ENCODE results near the gene PPIE. TPM values are rescaled to one million over a fixed set of nuclear protein-coding genes. Genes with fewer than 3 reads are reported as not detected.
A peak's percentile ranks its signal among the peaks of the same experiment; 100 is the strongest.

The PPIE gene
- total RNA-seq, 2 experiments from 2014 or later, result 70.8 to 73.5 TPM

DNA sequence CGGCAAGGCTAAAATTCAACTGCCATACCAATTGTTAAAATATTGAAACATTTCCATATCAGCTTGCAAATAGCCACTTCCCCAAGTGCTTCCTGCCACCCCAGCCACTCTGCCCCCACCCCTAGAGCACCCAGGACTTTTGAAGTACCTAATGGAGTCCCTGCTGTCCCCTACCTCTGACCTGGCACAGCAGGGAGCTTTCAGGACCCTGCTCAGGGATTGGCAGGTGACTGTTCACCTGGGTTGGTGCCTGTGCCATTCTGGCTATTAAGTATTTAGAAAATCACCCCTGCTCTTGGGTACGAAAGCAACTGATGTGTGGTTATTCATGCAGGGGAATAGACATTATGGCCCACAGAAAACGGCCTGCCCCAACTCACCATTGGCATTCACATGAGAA is 38.3 kb upstream of the PPIE start:
- Mint-ChIP-seq H3K27me3 (peaks cover 36% of the 10 kb centered on the region), H3K36me3 (no peaks in the 10 kb centered on the region), H3K9me3 (no peaks in the 10 kb centered on the region), H3K4me1 (no peaks in the 10 kb centered on the region), H3K4me3 (no peak overlapping the region), H3K27ac (no peak overlapping the region)
- POLR2A ChIA-PET, result no interaction called here
- ATAC-seq (ENCODE audit: low read depth) (no peak), DNase-seq (no peak)

DNA sequence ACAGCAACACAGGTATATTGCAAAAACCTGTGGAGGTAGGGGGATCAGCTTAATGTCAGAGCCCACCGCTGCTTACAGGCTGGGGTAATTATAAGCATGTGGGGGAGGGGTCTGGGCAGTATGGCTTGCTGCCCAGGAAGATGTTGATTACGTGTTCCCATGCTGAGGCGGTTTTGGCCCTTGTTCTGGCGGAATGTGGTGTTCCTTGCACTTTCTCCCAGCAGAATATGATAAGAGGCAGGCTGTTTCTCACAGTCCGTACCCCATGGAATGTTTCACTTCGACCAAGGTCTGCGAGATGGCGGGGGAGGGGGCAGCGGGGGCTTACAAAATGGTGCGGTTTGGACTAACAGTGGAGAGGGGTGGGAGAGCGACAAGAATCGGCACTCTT is 37.6 kb upstream of the PPIE start:
- H3K4me3 Mint-ChIP-seq, result no peak overlapping the region
- H3K27me3 Mint-ChIP-seq, result peaks cover 34% of the 10 kb centered on the region
- H3K4me1 Mint-ChIP-seq, result no peaks in the 10 kb centered on the region
- POLR2A ChIA-PET, result no interaction called here
- H3K9me3 Mint-ChIP-seq, result no peaks in the 10 kb centered on the region
- H3K27ac Mint-ChIP-seq, result no peak overlapping the region
- no peak for DNase-seq
- ATAC-seq (ENCODE audit: low read depth), result no peak
- H3K36me3 Mint-ChIP-seq, result no peaks in the 10 kb centered on the region

DNA sequence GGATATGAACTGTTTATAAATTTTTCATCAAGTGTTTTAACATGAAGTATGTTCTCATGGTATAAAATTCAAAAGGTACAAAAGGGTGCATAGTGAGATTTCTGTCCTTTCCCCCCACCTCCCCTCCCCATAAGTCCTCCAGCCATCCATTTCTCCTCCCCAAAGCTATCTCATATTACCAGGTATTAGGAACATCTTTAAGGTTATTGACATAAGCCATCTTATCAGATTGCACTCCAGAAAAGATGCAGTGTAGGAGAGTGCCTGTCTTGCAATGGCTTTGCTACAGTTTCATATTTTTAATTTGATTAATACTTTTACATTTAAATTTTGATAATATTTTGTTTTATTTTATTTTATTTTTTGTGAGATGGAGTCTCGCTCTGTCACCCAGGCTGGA is 33.9 kb upstream of the PPIE start:
- DNase-seq (no peak), ATAC-seq (ENCODE audit: low read depth) (no peak)
- no peaks in the 10 kb centered on the region for H3K9me3 Mint-ChIP-seq
- no peaks in the 10 kb centered on the region for H3K4me1 Mint-ChIP-seq
- H3K4me3 Mint-ChIP-seq, result no peak overlapping the region
- H3K27me3 Mint-ChIP-seq, result peaks cover 12% of the 10 kb centered on the region
- POLR2A ChIA-PET, result no interaction called here
- H3K36me3 Mint-ChIP-seq, result no peaks in the 10 kb centered on the region
- H3K27ac Mint-ChIP-seq, result no peak overlapping the region

DNA sequence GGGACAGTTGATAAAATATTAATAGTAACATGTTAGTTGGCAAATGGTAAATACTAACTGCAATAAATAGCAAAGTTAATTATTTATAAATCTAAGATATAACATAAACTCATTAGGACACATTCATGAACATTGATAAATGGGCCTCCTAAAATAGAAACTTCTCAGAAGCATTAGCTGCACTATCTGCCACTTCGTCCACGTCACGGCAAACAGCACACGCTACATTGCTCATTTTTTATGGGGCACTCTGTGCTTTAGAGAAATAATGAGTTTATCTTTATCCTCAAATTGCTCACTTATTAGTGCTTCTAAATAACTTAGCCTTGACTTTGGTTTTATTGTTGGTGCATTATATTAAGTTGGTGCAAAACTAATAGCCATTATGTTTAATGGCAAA is 31.2 kb upstream of the PPIE start:
- peaks cover 14% of the 10 kb centered on the region for H3K27me3 Mint-ChIP-seq
- POLR2A ChIA-PET, result no interaction called here
- no peak overlapping the region for H3K27ac Mint-ChIP-seq
- no peaks in the 10 kb centered on the region for H3K4me1 Mint-ChIP-seq
- ATAC-seq (ENCODE audit: low read depth), result no peak
- H3K4me3 Mint-ChIP-seq, result no peak overlapping the region
- DNase-seq, result no peak
- no peaks in the 10 kb centered on the region for H3K9me3 Mint-ChIP-seq
- H3K36me3 Mint-ChIP-seq, result no peaks in the 10 kb centered on the region

DNA sequence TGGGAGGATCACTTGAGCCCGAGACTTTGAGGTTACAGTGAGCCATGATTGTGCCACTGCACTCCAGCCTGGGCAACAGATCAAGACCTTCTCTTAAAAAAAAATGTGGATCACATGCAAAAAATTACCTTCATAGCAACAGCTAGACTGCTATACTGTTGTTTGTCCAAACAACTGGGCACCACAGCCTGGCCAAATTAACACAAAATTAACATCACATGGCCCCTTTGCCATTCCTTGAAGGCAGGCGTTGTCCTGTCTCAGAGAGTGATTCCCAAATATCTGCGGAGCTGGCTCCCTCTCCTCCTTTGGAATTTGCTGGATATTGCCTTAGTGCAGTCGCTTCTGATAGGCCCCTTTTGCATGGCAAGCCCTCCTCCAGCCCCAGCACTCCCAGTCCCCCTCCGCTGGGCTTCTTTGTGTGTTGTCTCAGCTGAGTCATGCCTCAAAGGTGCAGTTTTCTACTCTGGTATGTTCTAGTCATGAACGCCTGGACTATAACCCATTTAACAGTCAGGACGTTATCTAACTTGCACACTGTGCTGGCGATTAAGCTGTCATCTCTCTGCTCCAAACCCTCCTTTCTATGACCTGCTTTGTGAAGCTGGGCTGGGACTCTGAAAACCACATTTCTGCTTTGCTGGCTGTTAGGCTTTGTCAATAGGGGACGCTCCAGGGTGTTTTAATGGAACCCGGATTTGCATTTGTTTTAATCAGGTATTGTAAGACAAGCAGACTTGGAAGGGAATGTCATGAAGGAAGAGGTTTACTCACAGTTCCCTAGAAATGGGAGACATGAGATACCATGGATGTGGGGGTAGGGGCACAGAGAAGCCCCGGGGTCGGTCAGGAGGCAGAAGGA is 27.3 kb upstream of the PPIE start:
- DNase-seq, result no peak
- H3K27me3 Mint-ChIP-seq, result peaks cover 18% of the 10 kb centered on the region
- no peak for ATAC-seq (ENCODE audit: low read depth)
- H3K4me1 Mint-ChIP-seq, result no peaks in the 10 kb centered on the region
- POLR2A ChIA-PET, result no interaction called here
- no peak overlapping the region for H3K27ac Mint-ChIP-seq
- no peaks in the 10 kb centered on the region for H3K9me3 Mint-ChIP-seq
- H3K36me3 Mint-ChIP-seq, result no peaks in the 10 kb centered on the region
- no peak overlapping the region for H3K4me3 Mint-ChIP-seq

DNA sequence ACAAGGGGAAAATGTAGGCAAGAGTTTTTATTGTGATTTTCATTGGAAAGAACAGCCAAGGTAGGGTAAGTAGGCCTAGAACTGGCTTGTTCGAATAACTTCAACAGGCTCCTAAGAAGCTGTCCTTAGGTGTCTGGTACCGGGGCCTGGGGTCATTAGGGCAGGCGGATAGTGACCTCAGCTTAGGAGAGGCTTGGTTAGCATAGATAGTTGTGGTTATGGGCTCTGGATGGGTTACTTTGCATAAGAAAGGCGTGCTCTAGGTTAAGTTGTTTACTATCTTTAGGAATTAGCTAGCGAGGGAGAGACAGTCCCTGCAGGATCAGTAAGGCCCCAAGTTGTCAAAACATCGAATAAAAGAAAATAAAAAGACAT is 26.7 kb upstream of the PPIE start:
- H3K9me3 Mint-ChIP-seq, result no peaks in the 10 kb centered on the region
- POLR2A ChIA-PET, result no interaction called here
- no peak overlapping the region for H3K27ac Mint-ChIP-seq
- peaks cover 23% of the 10 kb centered on the region for H3K27me3 Mint-ChIP-seq
- DNase-seq (no peak), ATAC-seq (ENCODE audit: low read depth) (no peak)
- H3K4me1 Mint-ChIP-seq, result no peaks in the 10 kb centered on the region
- no peaks in the 10 kb centered on the region for H3K36me3 Mint-ChIP-seq
- H3K4me3 Mint-ChIP-seq, result no peak overlapping the region

DNA sequence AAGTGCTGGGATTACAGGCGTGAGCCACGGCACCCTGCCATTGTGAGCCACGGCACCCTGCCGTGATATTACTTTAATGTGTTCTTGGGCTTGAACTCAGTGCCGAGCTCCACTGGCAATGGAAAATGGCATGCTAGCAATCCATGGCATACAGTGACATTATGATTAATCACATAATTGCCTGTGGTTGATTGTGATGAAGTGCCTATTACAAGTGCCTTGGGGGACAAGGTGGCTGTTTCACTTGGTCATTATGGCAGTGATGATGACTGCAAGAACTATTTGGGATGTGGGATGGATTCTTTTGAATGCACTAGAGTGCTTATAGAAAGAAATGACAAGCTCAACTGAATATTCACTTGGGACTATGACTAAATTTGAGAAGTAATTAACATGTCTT is 25.1 kb upstream of the PPIE start:
- no peak overlapping the region for H3K4me3 Mint-ChIP-seq
- H3K9me3 Mint-ChIP-seq, result no peaks in the 10 kb centered on the region
- H3K27me3 Mint-ChIP-seq, result peaks cover 35% of the 10 kb centered on the region
- no peak overlapping the region for H3K27ac Mint-ChIP-seq
- DNase-seq, result no peak
- no peaks in the 10 kb centered on the region for H3K36me3 Mint-ChIP-seq
- POLR2A ChIA-PET, result no interaction called here
- H3K4me1 Mint-ChIP-seq, result no peaks in the 10 kb centered on the region
- ATAC-seq (ENCODE audit: low read depth), result no peak

DNA sequence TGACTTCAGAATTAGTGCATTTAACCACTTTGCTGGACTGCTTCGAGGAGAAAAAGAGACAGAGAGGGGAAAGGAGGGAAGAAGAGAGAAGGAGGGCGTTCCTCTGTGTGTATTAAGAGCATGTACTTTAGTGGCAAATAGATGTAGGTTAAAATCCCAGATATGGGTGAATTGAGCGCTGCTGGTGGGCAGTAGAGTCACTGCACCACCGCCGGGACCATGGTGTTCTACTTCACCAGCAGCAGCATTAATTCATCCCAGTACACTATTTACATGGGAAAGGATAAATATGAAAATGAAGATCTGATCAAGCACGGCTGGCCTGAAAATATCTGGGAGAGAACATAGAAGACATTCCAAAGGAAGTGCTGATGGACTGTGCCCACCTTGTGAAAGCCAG is 20.9 kb upstream of the PPIE start:
- Mint-ChIP-seq H3K27ac (no peak overlapping the region), H3K9me3 (no peaks in the 10 kb centered on the region), H3K36me3 (no peaks in the 10 kb centered on the region), H3K4me1 (no peaks in the 10 kb centered on the region), H3K4me3 (no peak overlapping the region), H3K27me3 (peaks cover 49% of the 10 kb centered on the region)
- DNase-seq (no peak), ATAC-seq (ENCODE audit: low read depth) (no peak)
- POLR2A ChIA-PET, result no interaction called here

DNA sequence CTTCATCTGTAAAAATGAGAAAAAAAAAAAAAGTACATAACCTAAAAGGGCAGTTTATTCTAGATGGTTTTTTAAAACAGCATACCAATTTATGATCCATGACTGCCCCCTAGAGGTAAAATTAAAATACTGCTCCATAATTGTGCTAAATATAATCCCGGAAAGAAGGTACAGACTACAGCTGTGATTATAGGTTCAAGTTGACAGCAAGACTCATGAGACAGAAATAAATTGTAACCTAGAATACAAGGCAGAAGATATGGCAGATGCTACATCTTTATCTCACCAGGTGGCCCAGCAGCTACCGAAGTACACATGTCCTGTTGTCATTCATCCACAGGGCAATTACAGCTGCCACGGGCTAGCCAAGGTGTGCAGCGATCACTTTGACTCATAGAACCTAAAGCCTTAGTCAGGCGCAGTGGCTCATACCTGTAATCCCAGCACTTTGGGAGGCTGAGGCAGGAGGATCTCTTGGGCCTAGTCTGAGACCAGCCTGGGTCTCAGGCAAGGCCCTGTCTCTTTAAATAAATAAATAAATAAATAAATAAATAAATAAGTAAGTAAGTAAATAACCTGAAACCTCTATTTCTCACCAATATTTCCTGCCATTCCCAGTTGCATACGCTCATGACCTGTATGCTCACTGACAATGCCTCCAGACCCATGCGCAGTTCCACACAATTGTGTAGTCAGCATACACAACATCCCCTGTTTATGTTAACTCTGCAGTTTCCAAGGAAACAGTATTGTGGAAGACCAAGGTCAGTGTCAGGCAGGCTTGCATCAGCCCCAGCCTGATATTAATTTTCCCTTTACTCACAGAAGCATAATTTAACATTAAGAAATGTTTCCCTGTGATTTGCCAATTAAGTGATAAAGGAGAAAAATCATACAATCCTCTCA is 18.3 kb upstream of the PPIE start:
- Mint-ChIP-seq H3K36me3 (no peaks in the 10 kb centered on the region), H3K4me1 (no peaks in the 10 kb centered on the region), H3K27me3 (peaks cover 55% of the 10 kb centered on the region), H3K4me3 (no peak overlapping the region), H3K9me3 (no peaks in the 10 kb centered on the region), H3K27ac (no peak overlapping the region)
- DNase-seq (no peak), ATAC-seq (ENCODE audit: low read depth) (peak; percentile 61)
- POLR2A ChIA-PET, result interaction anchor here (0.7 to 1.0 kb wide), 2 partner anchors 18 to 1240 kb away, joined by 3 read pairs; partner anchors contain the start of gene PPIE

DNA sequence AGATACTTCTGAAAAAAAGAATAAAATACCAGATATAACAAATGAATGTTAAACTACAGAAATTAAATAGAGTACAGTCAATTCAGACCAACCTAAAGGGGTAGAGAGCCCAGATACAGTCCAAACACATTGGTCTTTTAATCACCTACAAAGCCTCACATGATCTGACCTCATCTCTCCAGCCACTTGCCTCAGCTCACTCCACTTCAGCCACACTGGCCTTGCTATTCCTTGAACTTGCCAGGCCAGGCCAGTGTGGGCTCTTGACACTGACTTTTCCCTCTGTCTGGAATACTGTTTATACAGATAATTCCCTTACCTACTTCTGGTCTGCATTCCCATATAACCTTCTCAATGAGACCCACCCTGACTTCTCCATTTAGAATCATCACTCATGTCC is 17.0 kb upstream of the PPIE start:
- H3K4me1 Mint-ChIP-seq, result no peaks in the 10 kb centered on the region
- ATAC-seq (ENCODE audit: low read depth), result no peak
- no peaks in the 10 kb centered on the region for H3K36me3 Mint-ChIP-seq
- peaks cover 60% of the 10 kb centered on the region for H3K27me3 Mint-ChIP-seq
- DNase-seq, result no peak
- no peak overlapping the region for H3K4me3 Mint-ChIP-seq
- no peak overlapping the region for H3K27ac Mint-ChIP-seq
- POLR2A ChIA-PET, result no interaction called here
- no peaks in the 10 kb centered on the region for H3K9me3 Mint-ChIP-seq

DNA sequence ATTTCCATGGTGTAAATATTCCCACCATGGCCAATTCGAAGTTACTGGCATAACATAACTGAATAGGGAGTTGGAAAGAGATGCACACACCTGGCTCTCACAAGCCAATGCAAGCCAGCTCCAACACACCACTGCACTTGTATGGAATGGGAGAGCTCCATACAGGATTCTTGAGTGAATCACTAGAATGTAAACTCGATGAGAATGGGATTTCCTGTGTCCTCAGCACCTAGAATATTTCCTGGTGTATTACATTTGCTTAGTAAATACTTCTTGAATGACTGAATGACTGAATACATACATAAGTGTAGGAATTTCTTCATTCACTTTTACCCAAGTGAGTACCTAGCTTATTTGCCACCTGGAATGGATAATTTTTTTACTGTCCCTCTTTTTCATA is 16.2 kb upstream of the PPIE start:
- Mint-ChIP-seq H3K27ac (no peak overlapping the region), H3K36me3 (no peaks in the 10 kb centered on the region), H3K9me3 (no peaks in the 10 kb centered on the region), H3K4me3 (no peak overlapping the region), H3K4me1 (no peaks in the 10 kb centered on the region), H3K27me3 (peaks cover 59% of the 10 kb centered on the region)
- POLR2A ChIA-PET, result no interaction called here
- DNase-seq (no peak), ATAC-seq (ENCODE audit: low read depth) (no peak)

DNA sequence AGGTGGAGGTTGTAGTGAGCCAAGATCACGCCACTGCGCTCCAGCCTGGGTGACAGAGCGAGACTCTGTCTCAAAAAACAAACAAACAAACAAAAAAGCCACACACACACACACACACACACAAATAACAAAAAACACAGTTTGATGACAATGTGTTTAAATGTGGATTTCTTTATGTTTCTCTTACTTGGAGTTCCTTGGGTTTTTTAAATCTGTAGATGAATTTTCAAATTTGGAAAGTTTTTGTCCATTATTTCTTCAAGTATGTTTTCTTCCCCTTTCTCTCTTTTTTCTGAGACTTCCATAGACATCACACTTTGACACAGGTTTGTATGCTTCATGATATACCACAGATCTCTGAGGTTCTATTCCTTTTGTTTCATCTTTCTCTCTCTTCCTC is 12.1 kb upstream of the PPIE start:
- H3K4me1 Mint-ChIP-seq, result no peaks in the 10 kb centered on the region
- ATAC-seq (ENCODE audit: low read depth), result no peak
- H3K4me3 Mint-ChIP-seq, result no peak overlapping the region
- no peak overlapping the region for H3K27ac Mint-ChIP-seq
- peaks cover 78% of the 10 kb centered on the region for H3K27me3 Mint-ChIP-seq
- H3K9me3 Mint-ChIP-seq, result no peaks in the 10 kb centered on the region
- POLR2A ChIA-PET, result no interaction called here
- DNase-seq, result no peak
- H3K36me3 Mint-ChIP-seq, result no peaks in the 10 kb centered on the region

DNA sequence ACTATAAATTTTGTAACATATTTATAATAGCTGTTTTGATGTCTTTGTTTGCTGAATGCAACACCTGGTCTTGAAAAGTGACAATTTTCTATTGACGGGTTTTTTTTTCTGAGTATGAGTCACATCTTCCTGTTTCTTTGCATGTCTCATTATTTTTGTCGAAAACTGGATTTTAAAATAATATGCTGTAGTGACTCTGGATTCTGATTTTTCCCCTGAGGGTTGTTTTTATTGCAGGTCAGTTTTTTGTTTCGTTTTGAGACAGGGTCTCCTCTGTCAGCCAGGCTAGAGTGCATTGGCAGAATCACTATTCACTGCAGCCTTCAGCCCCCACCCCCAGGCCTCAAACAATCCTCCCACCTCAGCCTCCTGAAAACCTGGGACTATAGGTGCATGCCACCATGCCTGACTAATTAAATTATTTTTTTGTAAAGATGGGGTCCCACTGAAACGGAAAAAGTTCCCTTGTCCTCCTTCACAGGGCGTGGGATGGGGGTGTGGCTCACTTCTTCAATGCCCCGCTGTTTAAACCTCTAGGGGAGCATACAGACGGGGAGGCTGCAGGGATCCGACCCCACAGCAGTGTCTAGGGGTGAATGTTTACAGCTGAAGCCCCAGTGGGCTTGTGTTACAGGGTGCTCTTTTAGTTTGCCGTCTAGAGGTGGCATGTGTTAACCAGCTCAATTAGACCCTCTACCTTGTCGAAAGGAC is 11.3 kb upstream of the PPIE start:
- POLR2A ChIA-PET, result interaction anchor here (1.9 kb wide), 1 partner anchor 11 kb away, joined by 9 read pairs; the partner anchor contains the start of gene PPIE
- no peak for ATAC-seq (ENCODE audit: low read depth)
- Mint-ChIP-seq H3K4me1 (no peaks in the 10 kb centered on the region), H3K36me3 (no peaks in the 10 kb centered on the region), H3K27me3 (peaks cover 75% of the 10 kb centered on the region), H3K27ac (no peak overlapping the region), H3K9me3 (no peaks in the 10 kb centered on the region), H3K4me3 (no peak overlapping the region)
- no peak for DNase-seq

Data from activated naive CD8-positive, alpha-beta T cell treated with anti-CD3 and anti-CD28 coated beads, Interleukin-2, amount 10 ng/mL, durations not matched to agents 7 days and 5 days (primary cell).